Urothelium cell line (cell line): ENCODE measurements around the gene NARS2.
"Not testable (repeated sequence)": the region's sequence is repeated elsewhere in the genome, so short reads cannot be mapped to it uniquely, and the experiment has no call there.

ENCODE experiments used
- DNase-seq: peaks from one replicate; pipeline ENCODE4 v3.0.0; 2011; ENCODE audit warnings: low spot score, mixed read lengths
- FAIRE-seq: peaks from 2 replicates; lab custom pipeline; 2011; peaks lifted over from hg19 to GRCh38; lab: Jason Lieb, UNC

The NARS2 gene

GRCh38 chr11:78499971-78500370 lies 74.7 kb downstream of the NARS2 start:
- FAIRE-seq, result no peak
- DNase-seq, result no peak

GRCh38 chr11:78497293-78497692 lies 77.4 kb downstream of the NARS2 start:
- DNase-seq, result no peak
- no peak for FAIRE-seq

GRCh38 chr11:78493413-78493975 lies 81.2 kb downstream of the NARS2 start:
- DNase-seq (no peak), FAIRE-seq (no peak)

GRCh38 chr11:78492973-78493372 lies 81.7 kb downstream of the NARS2 start:
- DNase-seq (no peak), FAIRE-seq (no peak)

- DNase-seq, result no peak
- FAIRE-seq, result no peak
Measured at GRCh38 chr11:78489184-78489583, 85.5 kb downstream of the NARS2 start.

- FAIRE-seq (no peak), DNase-seq (no peak)
Measured at GRCh38 chr11:78478536-78478935, 96.1 kb downstream of the NARS2 start.

GRCh38 chr11:78476066-78476465 lies 98.6 kb downstream of the NARS2 start:
- no peak for DNase-seq
- FAIRE-seq, result no peak

- no peak for DNase-seq
- no peak for FAIRE-seq
Measured at GRCh38 chr11:78474451-78474850, 100.2 kb downstream of the NARS2 start.

- FAIRE-seq (no peak), DNase-seq (no peak)
Measured at GRCh38 chr11:78472905-78473304, 101.8 kb downstream of the NARS2 start.

GRCh38 chr11:78472382-78472781 lies 102.3 kb downstream of the NARS2 start:
- DNase-seq, result no peak
- FAIRE-seq, result no peak

GRCh38 chr11:78470861-78471442 lies 103.7 kb downstream of the NARS2 start:
- no peak for FAIRE-seq
- no peak for DNase-seq

GRCh38 chr11:78469896-78470295 lies 104.8 kb downstream of the NARS2 start:
- FAIRE-seq (no peak), DNase-seq (no peak)

- no peak for DNase-seq
- FAIRE-seq, result no peak
Measured at GRCh38 chr11:78467931-78468330, 106.7 kb downstream of the NARS2 start.

GRCh38 chr11:78467370-78467769 lies 107.3 kb downstream of the NARS2 start:
- no peak for DNase-seq
- no peak for FAIRE-seq

GRCh38 chr11:78465169-78465942 lies 109.3 kb downstream of the NARS2 start:
- FAIRE-seq, result no peak
- no peak for DNase-seq

GRCh38 chr11:78464787-78465168 lies 109.9 kb downstream of the NARS2 start:
- not testable (repeated sequence) for FAIRE-seq, DNase-seq

- DNase-seq, result no peak
- no peak for FAIRE-seq
Measured at GRCh38 chr11:78460471-78460870, 114.2 kb downstream of the NARS2 start.

GRCh38 chr11:78459738-78460137 lies 114.9 kb downstream of the NARS2 start:
- no peak for FAIRE-seq
- DNase-seq, result no peak

GRCh38 chr11:78457448-78457847 lies 117.2 kb downstream of the NARS2 start:
- FAIRE-seq (no peak), DNase-seq (no peak)

- DNase-seq, result no peak
Measured at GRCh38 chr11:78453140-78453935, 121.3 kb downstream of the NARS2 start.

GRCh38 chr11:78451371-78452150 lies 123.1 kb downstream of the NARS2 start:
- FAIRE-seq (no peak), DNase-seq (no peak)

More at GRCh38 chr11:78453140-78453935, 121.3 kb downstream of the NARS2 start:
- FAIRE-seq, result no peak
